Trophoblast cell (in vitro differentiated cells and primary cell): ENCODE measurements around the gene SH3BGRL.
"Not testable (repeated sequence)": the region's sequence is repeated elsewhere in the genome, so short reads cannot be mapped to it uniquely, and the experiment has no call there.

Source experiments
- DNase-seq, 2 donors: peaks; one replicate each; pipeline ENCODE4 v3.0.0-alpha.2; 2016
- H2AFZ ChIP-seq: 2 replicates; pipeline ENCODE4 v1.6.1; 2013; ENCODE audit warnings: low read length, moderate library complexity, mild to moderate bottlenecking; ENCODE audit not compliant: insufficient read depth, poor library complexity
- H2AK5ac ChIP-seq: 2 replicates; pipeline ENCODE4 v1.6.1; 2013; ENCODE audit warnings: mild to moderate bottlenecking, low read length
- H2BK120ac ChIP-seq: 2 replicates; pipeline ENCODE4 v1.6.1; 2013; ENCODE audit warnings: low read length, mild to moderate bottlenecking, moderate library complexity; ENCODE audit not compliant: insufficient read depth, poor library complexity
- H2BK12ac ChIP-seq: 2 replicates; pipeline ENCODE4 v1.6.1; 2013; ENCODE audit warnings: mild to moderate bottlenecking, low read length, moderate library complexity
- H2BK5ac ChIP-seq: 2 replicates; pipeline ENCODE4 v1.6.1; 2013; ENCODE audit warnings: low read length, low read depth, moderate library complexity, mild to moderate bottlenecking; ENCODE audit not compliant: poor library complexity
- H3K14ac ChIP-seq: 2 replicates; pipeline ENCODE4 v1.6.1; 2013; ENCODE audit warnings: mild to moderate bottlenecking, low read length
- H3K18ac ChIP-seq: 2 replicates; pipeline ENCODE4 v1.6.1; 2013; ENCODE audit warnings: mild to moderate bottlenecking, low read length
- H3K23ac ChIP-seq: 2 replicates; pipeline ENCODE4 v1.6.1; 2013; ENCODE audit warnings: low read length
- H3K27ac ChIP-seq: 2 replicates; pipeline ENCODE4 v1.5.1; 2013; ENCODE audit warnings: low read depth, mild to moderate bottlenecking, inconsistent platforms, low read length, moderate library complexity
- H3K27me3 ChIP-seq: 2 replicates; pipeline ENCODE4 v1.6.1; 2013; ENCODE audit warnings: inconsistent platforms, mild to moderate bottlenecking, low read length, moderate library complexity; ENCODE audit not compliant: insufficient read depth
- H3K36me3 ChIP-seq, 2 experiments: 1 replicate in 1 of 2; 2 replicates in 1 of 2; pipeline ENCODE4 v1.6.1; 2013; ENCODE audit warnings: low read length in 2 of 2, mild to moderate bottlenecking in 2 of 2, moderate library complexity in 1 of 2; ENCODE audit not compliant: insufficient read depth in 2 of 2, control insufficient read depth in 1 of 2
- H3K4ac ChIP-seq: 2 replicates; pipeline ENCODE4 v1.6.1; 2013; ENCODE audit warnings: low read depth, mild to moderate bottlenecking, low read length, moderate library complexity
- H3K4me1 ChIP-seq, 2 experiments: 1 replicate in 1 of 2; 2 replicates in 1 of 2; pipeline ENCODE4 v1.6.1; 2013; ENCODE audit warnings: low read length in 2 of 2, mild to moderate bottlenecking in 2 of 2, moderate library complexity in 1 of 2; ENCODE audit not compliant: insufficient read depth in 2 of 2, control insufficient read depth in 1 of 2
- H3K4me2 ChIP-seq: 2 replicates; pipeline ENCODE4 v1.6.1; 2013; ENCODE audit warnings: inconsistent platforms, mild to moderate bottlenecking, low read length, moderate library complexity
- H3K4me3 ChIP-seq: 2 replicates; pipeline ENCODE4 v1.5.1; 2013; ENCODE audit warnings: mild to moderate bottlenecking, low read depth, low read length, inconsistent platforms
- H3K79me1 ChIP-seq: one replicate; pipeline ENCODE4 v1.6.1; 2013; ENCODE audit warnings: low read length
- H3K79me2 ChIP-seq: 2 replicates; pipeline ENCODE4 v1.6.1; 2013; ENCODE audit warnings: low read length, mild to moderate bottlenecking; ENCODE audit not compliant: control insufficient read depth, insufficient read depth, poor library complexity
- H3K9ac ChIP-seq: 2 replicates; pipeline ENCODE4 v1.6.1; 2013; ENCODE audit warnings: mild to moderate bottlenecking, low read length
- H3K9me3 ChIP-seq: 2 replicates; pipeline ENCODE4 v1.6.1; 2013; ENCODE audit warnings: low read depth, mild to moderate bottlenecking, control low read depth, inconsistent platforms, low read length; ENCODE audit not compliant: insufficient read depth
- H4K12ac ChIP-seq: 2 replicates; pipeline ENCODE4 v1.6.1; 2013; ENCODE audit warnings: low read depth, mild to moderate bottlenecking, low read length, moderate library complexity
- H4K8ac ChIP-seq: 2 replicates; pipeline ENCODE4 v1.6.1; 2013; ENCODE audit warnings: low read depth, mild to moderate bottlenecking, low read length, moderate library complexity
- H4K91ac ChIP-seq: one replicate; pipeline ENCODE4 v1.6.1; 2013; ENCODE audit warnings: low read depth, mild to moderate bottlenecking, low read length, moderate library complexity
- WGBS: extraction: QIAGEN DNeasy Blood & Tissue Kit; methylation state at CpG from one replicate; pipeline ENCODE4 v1.1.7; 2013; ENCODE audit warnings: missing lambda C conversion rate; ENCODE audit not compliant: insufficient read length, insufficient coverage; ENCODE audit errors: extremely low coverage; 5-methylcytosine and 5-hydroxymethylcytosine counted together

Gene SH3BGRL

DNA sequence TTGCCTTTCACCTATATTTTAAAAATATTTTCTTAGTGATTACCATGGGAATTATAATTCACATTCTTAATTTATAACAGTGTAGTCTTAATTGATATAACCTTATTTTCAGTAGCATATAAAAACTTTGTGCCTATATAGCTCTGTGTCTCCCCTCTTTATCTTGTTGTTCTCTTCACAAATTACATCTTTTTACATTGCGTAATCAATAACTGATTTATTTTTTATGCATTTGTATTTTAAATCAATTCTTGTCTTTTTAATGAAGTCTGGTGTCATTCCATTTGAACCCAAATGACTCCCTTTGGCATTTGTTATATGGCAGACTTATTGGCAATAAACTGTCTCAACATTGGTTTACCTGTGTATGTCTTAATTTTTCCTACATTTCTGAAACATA lies 137.0 kb downstream of the SH3BGRL start:
- H3K4ac ChIP-seq, result no peak overlapping the region
- no peak overlapping the region for H2BK5ac ChIP-seq
- no peak overlapping the region for H4K8ac ChIP-seq
- no peak overlapping the region for H3K18ac ChIP-seq
- H2BK12ac ChIP-seq, result no peak overlapping the region
- H3K9me3 ChIP-seq, result no peaks in the 10 kb centered on the region
- no peak overlapping the region for H3K14ac ChIP-seq
- H3K4me3 ChIP-seq, result no peak overlapping the region
- no peaks in the 10 kb centered on the region for H3K4me1 ChIP-seq
- no peaks in the 10 kb centered on the region for H3K36me3 ChIP-seq
- H3K4me2 ChIP-seq, result no peak overlapping the region
- H3K79me1 ChIP-seq, result no peaks in the 10 kb centered on the region
- H4K12ac ChIP-seq, result no peak overlapping the region
- H3K23ac ChIP-seq, result no peak overlapping the region
- no peak overlapping the region for H3K27ac ChIP-seq
- WGBS, result no CpG with 5 or more reads among the region's 1 CpG
- H3K27me3 ChIP-seq, result no peaks in the 10 kb centered on the region
- H3K79me2 ChIP-seq, result no peaks in the 10 kb centered on the region
- H2AFZ ChIP-seq, result no peak overlapping the region
- H2BK120ac ChIP-seq, result no peak overlapping the region
- no peak for DNase-seq
- H3K9ac ChIP-seq, result no peak overlapping the region
- no peak overlapping the region for H2AK5ac ChIP-seq
- H4K91ac ChIP-seq, result no peak overlapping the region

DNA sequence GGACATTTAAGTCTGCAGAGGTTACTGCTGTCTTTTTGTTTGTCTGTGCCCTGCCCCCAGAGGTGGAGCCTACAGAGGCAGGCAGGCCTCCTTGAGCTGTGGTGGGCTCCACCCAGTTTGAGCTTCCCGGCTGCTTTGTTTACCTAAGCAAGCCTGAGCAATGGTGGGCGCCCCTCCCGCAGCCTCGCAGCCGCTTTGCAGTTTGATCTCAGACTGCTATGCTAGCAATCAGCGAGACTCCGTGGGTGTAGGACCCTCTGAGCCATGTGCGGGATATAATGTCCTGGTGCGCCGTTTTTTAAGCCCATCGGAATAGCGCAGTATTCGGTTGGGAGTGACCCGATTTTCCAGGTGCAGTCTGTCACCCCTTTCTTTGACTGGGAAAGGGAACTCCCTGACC lies 143.4 kb downstream of the SH3BGRL start:
- not testable (repeated sequence) for H3K79me1 ChIP-seq, H3K4me3 ChIP-seq, H2AFZ ChIP-seq, H3K18ac ChIP-seq, H2AK5ac ChIP-seq, H3K4me2 ChIP-seq, H3K79me2 ChIP-seq, H3K14ac ChIP-seq, DNase-seq, H4K12ac ChIP-seq, H2BK120ac ChIP-seq, H3K36me3 ChIP-seq, H2BK12ac ChIP-seq, H4K8ac ChIP-seq, H3K9ac ChIP-seq, H3K4ac ChIP-seq, H3K9me3 ChIP-seq, H4K91ac ChIP-seq, H2BK5ac ChIP-seq, H3K23ac ChIP-seq, H3K4me1 ChIP-seq, H3K27me3 ChIP-seq, H3K27ac ChIP-seq
- WGBS, result no CpG with 5 or more reads among the region's 14 CpGs
